Prostate gland (tissue), 2 donors: ENCODE results near the gene NCAM1.

ENCODE experiments used
- POLR2A ChIP-seq: fragments of 450-650 bp; IDR thresholded peaks from one replicate; pipeline ENCODE4 v1.6.1; 2016; ENCODE audit warnings: antibody characterized with exemption, mild to moderate bottlenecking
- TF ChIP-seq, protein P1 (sequence below), 4 experiments: fragments of 200-600 bp in 2 of 4; fragments of 450-650 bp in 2 of 4; sonication (generic) in 2 of 4; IDR thresholded peaks; 1 replicate in 3 of 4; 2 replicates in 1 of 4; pipeline ENCODE4 v1.5.1; 2016 to 2019; ENCODE audit warnings: antibody characterized with exemption in 4 of 4, mild to moderate bottlenecking in 2 of 4, moderate library complexity in 2 of 4

DNA sequence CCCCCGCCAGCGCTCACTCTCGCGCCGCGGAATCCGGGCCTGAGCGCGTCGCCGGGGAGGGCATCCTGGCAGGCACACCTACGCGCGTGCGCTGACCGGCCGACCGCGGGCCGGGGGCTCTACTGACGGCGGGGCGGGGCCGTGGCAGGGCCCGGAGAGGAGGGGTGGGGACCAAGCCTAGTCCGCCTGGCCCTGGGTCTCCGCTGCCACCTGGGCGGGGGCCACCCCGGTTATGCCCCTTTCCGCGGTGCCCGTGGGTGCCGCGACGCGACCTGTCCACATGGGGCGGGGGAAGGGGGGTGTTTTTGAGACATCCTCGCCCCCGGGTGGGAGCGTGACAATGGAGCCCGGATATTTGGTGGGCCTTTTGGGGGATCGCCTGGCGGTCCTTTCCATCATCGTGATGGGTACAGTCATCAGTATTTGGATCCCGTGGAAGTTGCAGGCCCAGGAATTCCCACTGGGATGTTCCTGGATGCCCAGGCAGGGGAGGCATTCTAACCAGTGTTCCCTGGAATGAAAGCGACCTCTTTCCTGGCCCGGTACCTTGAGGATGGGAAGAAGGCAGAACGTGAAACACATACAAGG, 2.2 kb downstream of the NCAM1 start:
- TF ChIP-seq, protein P1, sequence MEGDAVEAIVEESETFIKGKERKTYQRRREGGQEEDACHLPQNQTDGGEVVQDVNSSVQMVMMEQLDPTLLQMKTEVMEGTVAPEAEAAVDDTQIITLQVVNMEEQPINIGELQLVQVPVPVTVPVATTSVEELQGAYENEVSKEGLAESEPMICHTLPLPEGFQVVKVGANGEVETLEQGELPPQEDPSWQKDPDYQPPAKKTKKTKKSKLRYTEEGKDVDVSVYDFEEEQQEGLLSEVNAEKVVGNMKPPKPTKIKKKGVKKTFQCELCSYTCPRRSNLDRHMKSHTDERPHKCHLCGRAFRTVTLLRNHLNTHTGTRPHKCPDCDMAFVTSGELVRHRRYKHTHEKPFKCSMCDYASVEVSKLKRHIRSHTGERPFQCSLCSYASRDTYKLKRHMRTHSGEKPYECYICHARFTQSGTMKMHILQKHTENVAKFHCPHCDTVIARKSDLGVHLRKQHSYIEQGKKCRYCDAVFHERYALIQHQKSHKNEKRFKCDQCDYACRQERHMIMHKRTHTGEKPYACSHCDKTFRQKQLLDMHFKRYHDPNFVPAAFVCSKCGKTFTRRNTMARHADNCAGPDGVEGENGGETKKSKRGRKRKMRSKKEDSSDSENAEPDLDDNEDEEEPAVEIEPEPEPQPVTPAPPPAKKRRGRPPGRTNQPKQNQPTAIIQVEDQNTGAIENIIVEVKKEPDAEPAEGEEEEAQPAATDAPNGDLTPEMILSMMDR (IDR thresholded peaks at IDR 0.05) = no peak
- no peak for TF ChIP-seq POLR2A
